SIG-M5 (cell line): Measurements from ENCODE around the gene CEND1.

Experiments
- DNase-seq: peaks from one replicate; lab custom pipeline; 2025; lab: John Stamatoyannopoulos, UW

Gene CEND1

DNA sequence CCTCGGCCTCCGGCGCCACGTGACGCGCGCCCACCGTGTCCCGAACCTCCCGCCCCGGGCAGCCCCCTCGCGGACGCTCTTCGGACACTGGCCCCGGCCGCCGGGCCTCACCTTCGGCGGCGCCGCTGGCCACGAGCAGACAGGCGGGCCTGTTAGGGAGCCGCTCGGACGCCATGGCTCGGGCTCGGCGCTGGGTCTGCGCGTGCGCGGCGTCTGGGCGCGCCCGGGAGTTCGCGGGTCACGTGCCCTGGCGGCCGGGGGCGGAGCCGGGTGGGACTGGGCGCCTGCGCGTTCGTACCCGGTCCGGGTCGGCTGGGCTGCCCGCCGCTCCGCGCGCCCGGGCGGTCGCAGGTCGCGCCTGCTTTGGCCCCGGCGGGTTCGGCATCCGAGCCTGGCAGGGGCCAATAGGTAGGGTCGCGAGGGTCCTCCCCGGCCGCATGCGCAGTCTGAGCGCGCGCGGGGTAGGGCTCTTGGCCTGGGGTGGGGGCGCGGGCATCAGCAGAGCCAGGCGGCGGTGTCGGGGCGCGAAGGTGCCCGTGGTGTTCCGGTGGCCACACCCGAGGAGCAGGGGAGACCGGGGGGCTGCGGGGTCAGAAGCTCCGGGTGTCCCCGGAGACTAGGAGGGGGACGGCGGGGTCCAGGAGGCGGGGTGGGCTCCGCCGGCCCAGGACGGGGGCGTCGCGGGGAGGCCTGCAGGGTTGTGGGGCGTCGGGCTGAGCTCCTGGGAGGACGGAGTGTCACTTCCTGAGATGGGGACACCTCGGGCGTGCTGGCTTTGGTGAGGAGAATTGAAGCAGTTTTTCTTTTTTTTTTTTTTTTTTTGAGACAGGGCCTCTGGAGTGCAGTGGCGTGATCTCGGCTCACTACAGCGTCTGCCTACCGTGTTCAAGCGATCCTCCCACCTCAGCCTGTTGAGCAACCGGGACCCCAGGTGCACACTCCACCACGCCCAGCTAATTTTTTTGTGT, 12.3 kb downstream of the CEND1 start, which contains the start of gene GATD1:
TSS of gene GATD1 (minus strand) at position 200 of the 968 bp plus-strand sequence. CDS start at position 175, 25 bp downstream.
- peak; percentile 10 for DNase-seq

DNA sequence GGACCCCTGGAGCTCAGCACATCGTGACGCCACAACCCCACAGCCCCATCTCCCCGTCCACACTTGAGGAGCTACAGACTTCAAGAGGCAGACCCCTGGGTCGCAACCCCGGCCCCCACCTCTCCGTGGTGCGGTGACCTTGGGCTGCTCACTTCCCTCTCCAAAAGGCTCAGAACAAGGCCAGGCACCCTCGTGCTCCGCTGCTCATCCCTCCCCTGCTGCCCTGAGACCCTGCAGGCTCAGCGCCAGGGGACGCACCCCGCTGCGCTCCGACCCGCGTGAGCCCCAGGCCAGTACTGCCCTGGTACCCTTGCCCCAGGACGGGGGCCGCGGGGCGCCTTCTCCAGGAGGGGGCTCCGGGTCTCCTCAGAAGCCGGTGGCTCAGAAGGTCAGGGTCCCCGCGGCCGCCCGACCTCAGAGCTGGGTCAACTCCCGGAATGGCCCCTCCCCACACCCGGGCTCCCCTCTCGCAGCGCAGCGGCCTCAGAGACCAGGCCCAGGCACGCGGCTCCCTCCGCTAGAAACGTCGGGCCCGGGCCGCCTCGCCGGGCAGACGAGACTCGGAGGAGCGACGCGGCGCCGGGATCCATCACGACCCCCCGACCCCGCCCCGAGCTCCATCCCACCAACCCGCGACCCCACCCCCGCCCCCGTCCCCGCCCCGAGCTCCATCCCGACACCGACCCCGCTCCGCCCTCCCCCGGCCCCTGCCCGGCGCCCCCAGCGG, 13.2 kb downstream of the CEND1 start:
- no peak for DNase-seq

DNA sequence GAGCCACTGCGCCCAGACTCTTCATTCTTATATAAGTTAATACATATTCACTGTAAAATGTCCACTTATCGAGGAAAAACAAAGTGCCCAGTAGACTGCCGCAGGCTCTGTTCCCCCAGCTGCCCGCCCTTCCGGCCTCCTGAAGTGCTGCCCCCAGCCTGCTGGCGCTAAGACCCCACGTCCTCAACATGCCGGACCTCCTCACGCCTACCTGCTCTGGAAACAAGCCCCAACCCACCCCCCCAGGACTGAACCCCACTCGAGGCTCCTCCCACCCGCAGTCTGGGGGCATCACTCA, 13.7 kb downstream of the CEND1 start:
- DNase-seq = no peak

DNA sequence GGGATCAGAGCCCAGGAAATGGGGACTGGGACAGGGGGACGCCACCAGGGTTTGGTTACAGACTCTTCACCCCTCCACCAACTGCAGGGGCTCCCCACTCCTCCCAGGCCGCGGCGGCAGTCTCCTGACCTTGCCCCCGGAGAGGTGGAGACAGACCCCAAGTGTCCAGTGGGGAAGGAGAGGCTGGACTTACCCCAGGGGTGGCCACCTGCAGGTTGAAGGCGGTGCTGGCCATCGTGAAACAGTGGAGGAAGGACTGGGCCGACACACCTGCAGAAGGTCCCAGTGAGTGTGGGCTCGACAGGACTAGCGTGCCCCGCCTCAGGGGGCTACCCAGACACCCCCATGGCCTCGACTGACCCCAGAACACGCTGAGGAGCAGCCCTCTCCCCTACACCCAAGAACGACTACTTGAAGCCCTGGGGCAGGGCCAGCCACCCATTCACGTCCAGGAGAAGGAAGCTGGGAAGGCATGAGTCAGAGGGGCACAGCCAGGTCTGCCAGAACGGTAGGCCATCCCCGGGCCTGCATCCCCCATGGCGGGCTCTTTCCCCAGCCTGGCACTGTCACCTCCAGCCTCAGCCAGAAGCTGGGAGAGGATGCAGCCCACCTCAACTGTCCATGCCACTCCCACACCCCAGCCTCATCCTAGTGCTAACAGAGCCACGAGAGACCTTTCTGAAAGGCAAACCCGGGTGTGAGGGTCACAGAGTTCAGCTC, 14.9 kb downstream of the CEND1 start:
- DNase-seq = no peak

DNA sequence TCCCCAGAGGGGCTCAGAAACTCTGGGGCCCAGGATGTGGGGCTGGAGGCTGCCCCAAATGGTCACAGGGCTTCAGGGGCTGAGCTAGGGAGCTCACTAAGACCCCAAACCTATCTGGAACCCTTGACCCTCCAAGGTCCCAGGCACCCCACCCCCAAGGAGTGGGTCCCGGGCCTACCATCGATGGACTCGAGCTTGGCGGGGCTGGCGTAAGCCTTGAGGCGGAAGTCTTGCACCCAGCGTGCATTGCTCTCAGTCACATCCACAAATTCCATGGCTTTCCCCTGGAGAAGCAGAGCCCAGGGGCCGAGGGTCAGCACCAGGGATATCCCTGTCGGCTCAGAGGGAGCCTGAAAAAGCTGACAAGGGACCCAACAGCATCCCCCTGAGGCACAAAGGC, 16.1 kb downstream of the CEND1 start:
- no peak for DNase-seq

DNA sequence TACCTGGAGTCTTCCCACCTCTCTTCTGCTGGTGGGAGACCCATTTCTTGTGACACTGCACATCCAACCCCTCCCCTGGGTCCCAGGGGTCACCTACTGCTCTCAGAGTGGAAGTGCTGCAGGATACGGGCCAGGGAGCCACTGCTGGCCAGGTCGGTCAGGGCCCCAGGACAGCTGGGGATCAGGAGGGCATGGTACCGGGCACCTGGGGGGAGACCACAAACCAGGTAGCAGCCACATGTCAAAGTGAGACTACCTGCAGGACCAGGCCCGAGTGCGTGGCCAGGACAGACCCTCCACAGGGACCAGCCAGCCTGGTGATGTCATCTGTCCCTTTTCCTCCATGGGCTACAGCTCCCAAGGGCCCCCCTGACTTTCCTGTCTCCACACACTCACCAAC, 16.5 kb downstream of the CEND1 start:
- DNase-seq = no peak

DNA sequence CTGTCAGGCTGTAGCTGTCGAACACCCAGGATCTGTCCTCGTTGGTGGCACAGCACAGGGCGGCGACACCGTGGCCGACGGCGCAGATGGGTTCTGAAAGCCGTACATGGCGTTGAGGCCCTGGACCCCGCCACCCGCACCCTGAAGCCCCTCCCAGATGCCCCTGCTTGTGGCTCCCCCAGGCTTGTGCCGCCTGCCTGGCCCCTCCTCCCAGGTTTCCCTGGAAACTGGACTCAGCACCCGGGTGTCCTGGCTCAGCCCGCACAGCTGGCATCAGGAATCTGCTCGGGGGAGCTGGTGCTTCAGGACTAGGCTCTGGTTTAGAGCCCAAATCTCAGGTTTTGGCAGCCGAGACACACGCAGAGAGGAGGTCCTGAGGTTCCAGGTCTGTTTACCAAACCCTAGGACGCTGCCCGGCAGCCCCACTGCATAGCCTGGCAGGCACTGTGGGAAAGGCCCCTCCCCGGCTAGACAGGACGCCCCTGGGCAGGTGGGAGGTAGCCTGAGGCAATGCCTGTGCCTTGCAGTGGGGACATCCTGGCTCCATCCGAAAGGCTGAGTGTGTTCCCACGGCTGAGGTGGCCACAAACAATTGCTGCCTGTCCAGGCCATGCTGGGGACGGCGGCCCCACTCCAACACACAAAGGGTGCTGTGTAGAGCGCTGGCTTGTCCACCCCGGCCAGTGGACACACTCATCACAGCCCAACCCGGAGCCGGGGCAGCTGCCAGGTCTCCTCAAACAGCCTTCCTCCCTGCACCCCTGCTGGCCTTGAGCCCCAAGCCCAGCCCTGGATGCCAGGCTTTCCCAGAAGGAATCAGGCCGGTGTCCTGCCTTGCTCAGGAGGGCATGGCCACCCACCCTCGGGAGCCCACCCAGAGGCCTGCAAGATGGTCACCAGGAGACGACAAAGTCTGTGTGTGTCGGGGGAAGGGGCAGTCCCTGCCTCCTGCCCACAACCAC, 17.2 kb downstream of the CEND1 start:
- no peak for DNase-seq

DNA sequence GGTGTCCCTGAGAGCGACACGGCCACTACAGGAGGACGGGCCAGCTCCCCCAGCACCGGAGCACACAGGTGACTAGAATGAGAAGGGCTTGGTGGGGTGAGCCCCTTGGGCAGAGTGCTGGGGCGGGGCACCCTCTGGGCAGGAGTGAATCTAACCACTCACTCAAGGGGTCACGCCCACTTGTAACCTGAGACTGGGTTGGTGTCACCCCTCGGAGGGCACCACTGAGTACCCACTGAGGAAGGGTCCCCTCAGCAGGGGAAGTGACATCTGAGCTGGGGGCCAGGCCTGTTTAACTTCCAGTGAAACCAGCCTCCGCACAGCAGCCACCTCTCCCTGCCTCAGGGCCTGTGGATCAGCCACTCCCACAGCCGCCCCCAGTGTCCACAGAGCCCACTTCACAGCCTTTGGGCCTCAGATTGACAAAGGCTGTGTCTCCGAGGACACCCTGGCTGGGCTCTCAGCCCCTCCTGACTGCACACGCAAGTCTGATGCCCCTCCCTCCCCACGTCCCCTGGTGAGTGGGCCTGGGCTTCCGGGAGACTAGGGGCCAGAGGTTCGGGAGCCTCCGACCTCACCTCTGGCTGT, 18.2 kb downstream of the CEND1 start:
- DNase-seq = no peak

DNA sequence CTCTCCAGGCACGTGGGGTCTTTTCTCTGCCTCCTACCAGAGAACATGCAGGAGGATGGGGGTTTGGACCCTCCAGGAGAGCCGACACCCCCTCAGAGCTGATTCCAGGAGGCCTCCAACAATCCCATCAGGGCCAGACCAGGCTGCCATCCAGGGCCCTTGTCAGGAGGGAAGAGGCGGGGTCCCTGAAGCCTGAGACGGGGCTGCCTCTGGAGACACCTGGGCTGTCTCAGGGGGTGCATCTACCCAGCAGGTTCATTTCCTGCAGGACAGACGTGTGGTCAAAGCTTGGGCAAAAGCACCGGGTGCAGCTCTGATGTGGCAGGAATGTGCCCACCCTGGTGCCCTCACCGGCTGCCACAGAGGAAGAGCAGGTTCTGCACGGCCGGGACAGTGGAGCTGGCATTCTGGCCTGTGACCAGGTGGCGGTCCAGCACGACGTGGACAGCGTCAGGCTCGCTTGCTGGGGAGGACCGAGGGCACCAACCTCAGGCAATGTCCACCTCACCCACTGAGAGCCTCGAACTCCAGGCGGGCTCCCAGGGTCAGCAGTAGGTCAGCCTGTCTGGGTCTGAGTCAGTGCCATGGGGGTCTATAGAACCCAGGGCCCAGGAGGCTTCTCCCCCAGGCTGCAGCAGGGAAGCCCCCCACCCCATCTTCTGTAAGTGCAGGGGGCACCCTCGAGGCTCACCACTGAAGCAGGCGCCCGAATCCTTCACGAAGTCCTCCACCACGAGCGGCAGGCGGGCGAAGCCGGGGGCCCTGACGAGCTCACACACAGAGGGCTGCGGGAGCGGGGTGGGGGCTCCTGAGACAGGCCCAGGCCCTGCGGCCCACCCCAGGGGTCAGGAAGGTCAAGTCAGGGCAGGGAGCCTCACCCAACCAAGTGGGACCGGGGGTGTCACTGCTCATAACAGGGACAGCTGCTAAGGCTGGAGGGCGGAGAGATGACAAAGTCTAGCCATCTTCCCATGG, 19.0 kb downstream of the CEND1 start:
- DNase-seq = no peak

DNA sequence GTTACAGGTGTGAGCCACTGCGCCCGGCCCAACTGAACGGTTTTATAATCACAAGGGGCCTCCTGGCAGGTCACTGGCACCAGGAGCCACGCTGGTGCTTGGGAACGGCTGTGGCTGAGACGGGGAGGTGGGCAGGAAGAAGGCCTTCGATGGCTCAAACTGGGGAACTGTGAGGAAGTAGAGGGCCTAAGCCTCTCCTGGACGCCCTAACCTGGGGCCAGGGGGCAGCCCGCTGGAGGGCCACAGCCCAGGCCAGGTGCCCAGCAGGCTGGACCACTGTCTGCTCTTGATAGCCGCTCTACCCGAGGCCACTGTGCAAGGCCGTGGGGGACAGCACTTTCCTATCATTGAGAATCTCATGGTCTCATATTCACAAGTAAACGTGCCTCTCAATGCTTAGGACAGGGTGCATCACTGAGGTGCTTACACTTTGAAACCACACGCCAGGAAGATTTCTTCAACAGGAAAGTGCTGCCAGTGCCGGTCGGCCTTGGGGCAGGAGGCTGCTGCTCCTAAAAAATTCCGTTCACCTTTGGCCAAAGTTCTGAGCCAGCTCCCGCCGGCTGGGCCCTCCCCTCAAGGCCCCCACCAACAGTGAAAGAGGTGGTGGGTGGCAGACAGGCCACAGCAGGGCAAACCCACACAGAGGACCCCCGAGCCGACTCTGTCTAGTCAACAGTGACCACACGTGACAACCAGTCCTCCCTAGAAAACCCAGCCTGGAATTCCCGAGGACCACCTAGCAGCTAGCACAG, 19.8 kb downstream of the CEND1 start:
- no peak for DNase-seq

DNA sequence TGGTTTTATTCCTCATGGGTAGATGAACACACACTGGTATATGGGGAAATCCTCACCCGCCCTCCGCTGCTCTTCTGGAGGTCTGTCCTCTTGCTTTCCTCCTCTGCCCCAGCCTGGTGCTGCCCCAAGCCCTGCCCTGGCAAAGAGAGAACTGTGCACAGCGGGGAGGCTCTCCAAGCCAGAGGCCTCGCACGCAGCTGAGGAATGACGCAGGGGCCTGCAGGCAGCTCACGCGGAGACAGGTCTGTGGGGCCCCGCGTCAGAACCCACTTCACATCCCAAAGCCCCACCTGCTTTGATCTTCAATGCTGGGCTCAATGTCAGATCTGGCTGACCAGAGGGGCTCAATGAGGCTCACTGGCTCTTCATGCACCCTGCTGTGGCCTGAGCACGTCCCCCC, 22.7 kb downstream of the CEND1 start:
- DNase-seq = no peak

DNA sequence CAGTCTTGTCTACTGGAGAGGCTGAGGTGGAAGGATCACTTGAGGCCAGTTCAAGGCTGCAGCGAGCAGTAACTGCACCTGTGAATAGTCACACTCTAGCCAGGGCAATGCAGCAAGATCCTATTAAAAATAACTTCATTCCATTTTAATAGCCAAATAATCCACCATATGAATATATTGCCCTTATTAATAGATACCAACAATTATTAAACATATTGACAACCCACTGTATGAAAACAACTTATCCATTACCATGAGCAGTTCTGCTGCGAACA, 23.0 kb downstream of the CEND1 start:
- DNase-seq = no peak

DNA sequence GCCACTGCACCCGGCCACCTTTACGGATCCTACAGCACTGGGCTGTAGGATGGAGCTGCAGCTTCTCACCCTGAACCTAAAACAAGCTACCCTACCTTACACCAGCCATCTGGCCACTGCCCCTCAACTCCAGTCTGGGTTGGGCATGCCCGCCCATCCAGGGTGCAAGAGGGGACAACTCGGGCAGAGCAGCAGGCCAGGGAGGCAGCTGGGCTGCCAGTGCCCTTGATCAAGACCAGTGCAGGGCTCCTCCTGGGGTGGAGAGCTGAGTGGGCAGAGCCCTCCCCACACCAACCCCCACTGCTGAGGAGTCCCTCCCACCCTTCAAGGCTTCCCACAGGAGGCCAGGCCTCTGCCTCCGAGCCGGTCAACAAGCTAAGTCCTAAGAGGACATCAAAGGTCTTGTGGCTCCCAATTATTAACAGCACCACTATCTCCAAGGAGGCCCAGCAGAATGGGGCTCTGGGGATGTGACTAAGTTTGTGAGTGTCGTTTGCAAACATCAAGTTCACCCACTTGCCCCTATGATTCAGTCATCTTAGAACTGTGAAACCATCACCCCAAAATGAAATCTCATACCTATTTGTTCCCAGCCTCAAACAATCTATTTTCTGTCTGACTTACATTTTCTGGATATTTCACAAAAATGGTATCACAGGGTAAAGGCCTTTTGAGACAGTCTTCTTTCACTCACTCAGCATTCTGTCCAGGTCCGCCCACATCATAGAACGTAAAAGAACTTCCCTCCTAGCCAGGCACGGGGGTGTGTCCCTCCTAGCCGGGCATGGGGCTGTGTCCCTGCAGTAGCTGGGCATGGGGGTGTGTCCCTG, 23.6 kb downstream of the CEND1 start:
- DNase-seq = no peak

DNA sequence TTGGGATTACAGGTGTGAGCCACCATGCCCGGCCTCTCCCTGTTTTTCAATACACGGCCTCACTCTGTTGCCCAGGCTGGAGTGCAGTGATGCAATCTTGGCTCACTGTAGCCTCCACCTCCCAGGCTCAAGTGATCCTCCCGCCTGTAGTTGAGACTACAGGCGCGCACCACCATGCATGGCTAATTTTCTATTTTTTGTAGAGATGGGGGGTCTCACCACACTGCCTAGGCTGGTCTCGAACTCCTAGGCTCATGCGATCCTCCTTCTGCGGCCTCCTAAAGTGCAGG, 24.1 kb downstream of the CEND1 start:
- DNase-seq = no peak

DNA sequence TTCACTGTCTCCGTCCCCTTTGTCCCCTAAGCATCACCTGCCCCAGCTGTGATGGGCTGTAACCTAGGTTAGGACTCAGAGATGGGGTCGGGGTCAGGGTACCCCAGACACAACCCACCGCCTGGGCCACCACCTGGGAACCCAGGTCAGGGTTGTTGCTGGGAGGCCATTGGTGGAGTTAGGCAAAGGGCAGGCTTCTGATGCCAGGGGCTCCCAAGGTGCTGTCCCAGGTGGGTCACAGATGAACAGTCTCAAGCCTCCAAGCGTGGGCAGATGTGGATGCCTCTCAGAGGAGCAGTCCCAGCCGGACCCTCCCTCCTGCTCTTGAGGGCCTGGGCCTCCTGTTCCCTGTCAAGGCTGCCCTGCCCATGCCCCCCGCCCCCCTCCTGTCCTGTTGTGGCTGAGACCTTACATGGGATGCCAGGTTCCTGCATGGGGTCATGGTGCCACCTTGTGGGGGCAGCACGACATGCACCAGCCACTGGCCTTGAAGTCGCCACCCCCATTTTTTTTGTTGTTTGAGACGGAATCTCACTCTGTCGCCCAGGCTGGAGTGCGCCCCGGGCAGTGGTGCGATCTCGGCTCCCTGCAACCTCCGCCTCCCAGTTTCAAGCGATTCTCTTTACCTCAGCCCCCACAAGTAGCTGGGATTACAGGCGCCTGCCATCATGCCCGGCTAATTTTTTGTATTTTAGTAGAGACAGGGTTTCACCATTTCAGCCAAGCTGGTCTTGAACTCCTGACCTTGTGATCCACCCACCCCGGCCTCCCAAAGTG, 24.7 kb downstream of the CEND1 start:
- no peak for DNase-seq

DNA sequence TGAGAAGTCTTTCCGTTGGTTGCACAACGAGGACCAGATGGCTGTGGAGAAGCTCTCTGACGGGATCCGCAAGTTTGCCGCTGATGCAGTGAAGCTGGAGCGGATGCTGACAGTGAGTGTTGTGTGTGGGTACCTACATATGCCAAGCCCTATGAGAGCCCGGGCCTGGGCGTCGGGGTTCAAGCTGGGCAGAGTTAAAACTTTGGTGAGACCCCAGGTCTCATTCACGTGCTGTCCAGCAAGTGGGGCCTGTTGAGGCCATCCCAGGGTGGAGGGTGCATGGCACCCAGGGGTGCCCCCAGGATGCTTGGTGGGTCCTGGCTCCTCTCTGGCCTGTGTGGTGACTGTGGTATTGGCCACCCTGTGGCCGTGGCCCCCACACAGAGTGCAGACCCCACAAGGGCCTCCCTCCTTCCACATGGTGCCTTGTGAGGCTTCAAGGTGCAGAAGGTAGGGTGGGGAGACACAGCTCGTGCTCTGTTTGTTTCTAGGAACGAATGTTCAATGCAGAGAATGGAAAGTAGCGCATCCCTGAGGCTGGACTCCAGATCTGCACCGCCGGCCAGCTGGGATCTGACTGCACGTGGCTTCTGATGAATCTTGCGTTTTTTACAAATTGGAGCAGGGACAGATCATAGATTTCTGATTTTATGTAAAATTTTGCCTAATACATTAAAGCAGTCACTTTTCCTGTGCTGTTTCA, 25.4 kb downstream of the CEND1 start:
- DNase-seq = no peak
